GM19023 (cell line): ENCODE measurements around the gene TLX3.
"Not testable (repeated sequence)": the region's sequence is repeated elsewhere in the genome, so short reads cannot be mapped to it uniquely, and the experiment has no call there.

Experiments
- ATAC-seq: cut with Tn5 transposase; IDR thresholded peaks from one replicate; pipeline ENCODE4 v1.9.1; 2021; ENCODE audit warnings: mild to moderate bottlenecking, moderate library complexity; ENCODE audit not compliant: unreplicated experiment

Gene TLX3

GRCh38 chr5:171322527-171322926 is 13.5 kb downstream of the TLX3 start:
- ATAC-seq: no peak

- ATAC-seq: no peak
These were observed 14.0 kb downstream of the TLX3 start for GRCh38 chr5:171323007-171323406.

- no peak for ATAC-seq
These were observed 15.0 kb downstream of the TLX3 start for GRCh38 chr5:171323806-171324632.

- no peak for ATAC-seq
These were observed 21.0 kb downstream of the TLX3 start for GRCh38 chr5:171330021-171330420.

GRCh38 chr5:171335616-171336015 is 26.6 kb downstream of the TLX3 start:
- no peak for ATAC-seq

GRCh38 chr5:171336521-171337209 is 27.6 kb downstream of the TLX3 start:
- ATAC-seq: no peak

- no peak for ATAC-seq
These were observed 28.1 kb downstream of the TLX3 start for GRCh38 chr5:171337210-171337569.

- ATAC-seq: no peak
These were observed 31.0 kb downstream of the TLX3 start for GRCh38 chr5:171340042-171340441.

GRCh38 chr5:171340491-171340890 is 31.4 kb downstream of the TLX3 start:
- no peak for ATAC-seq

- no peak for ATAC-seq
These were observed 33.5 kb downstream of the TLX3 start for GRCh38 chr5:171342362-171343111.

- no peak for ATAC-seq
These were observed 36.0 kb downstream of the TLX3 start for GRCh38 chr5:171344936-171345608.

- ATAC-seq: no peak
These were observed 42.6 kb downstream of the TLX3 start for GRCh38 chr5:171351536-171352073.

- peak; percentile 92 for ATAC-seq
These were observed 46.3 kb downstream of the TLX3 start for GRCh38 chr5:171355302-171355724.

GRCh38 chr5:171357843-171358242 is 48.8 kb downstream of the TLX3 start:
- ATAC-seq: no peak

GRCh38 chr5:171361151-171361550 is 52.1 kb downstream of the TLX3 start:
- ATAC-seq: not testable (repeated sequence)
